Tibial nerve (tissue), 3 donors: ENCODE data around the gene CACHD1.

Experiments used
- CTCF ChIP-seq, 5 experiments: fragments of 200-600 bp in 3 of 5; fragments of 450-650 bp in 2 of 5; sonication (generic) in 3 of 5; IDR thresholded peaks; one replicate each; pipeline ENCODE4 v1.5.1; 2016 to 2019; ENCODE audit warnings: antibody characterized with exemption in 5 of 5, mild to moderate bottlenecking in 3 of 5, moderate library complexity in 2 of 5
- POLR2A ChIP-seq, 2 donors: fragments of 450-650 bp; IDR thresholded peaks; one replicate each; pipeline ENCODE4 v1.6.1; 2017; ENCODE audit warnings: antibody characterized with exemption in 2 of 2, mild to moderate bottlenecking in 2 of 2, moderate library complexity in 2 of 2

GRCh38 chr1:64543831-64544230, 73.9 kb downstream of the CACHD1 start:
- no peak for TF ChIP-seq POLR2A (IDR thresholded peaks at IDR 0.05)
- TF ChIP-seq CTCF (IDR thresholded peaks at IDR 0.05) = no peak
